ENCODE results near the gene ZNF554.
A peak's percentile ranks its signal among the peaks of the same experiment; 100 is the strongest.
"Not testable (repeated sequence)": the region's sequence is repeated elsewhere in the genome, so short reads cannot be mapped to it uniquely, and the experiment has no call there.

The ZNF554 gene

GRCh38 chr19:2837430-2837829 lies 17.8 kb downstream of the ZNF554 start:
- no peak for DNase-seq

- peak; percentile 87 for DNase-seq
Observed at GRCh38 chr19:2840794-2841791, 21.4 kb downstream of the ZNF554 start, which contains the start of gene ZNF555. Gene ZNF555, plus strand, starts transcription at chr19:2841475. Its CDS starts 98 bp downstream, at chr19:2841573.

DNA sequence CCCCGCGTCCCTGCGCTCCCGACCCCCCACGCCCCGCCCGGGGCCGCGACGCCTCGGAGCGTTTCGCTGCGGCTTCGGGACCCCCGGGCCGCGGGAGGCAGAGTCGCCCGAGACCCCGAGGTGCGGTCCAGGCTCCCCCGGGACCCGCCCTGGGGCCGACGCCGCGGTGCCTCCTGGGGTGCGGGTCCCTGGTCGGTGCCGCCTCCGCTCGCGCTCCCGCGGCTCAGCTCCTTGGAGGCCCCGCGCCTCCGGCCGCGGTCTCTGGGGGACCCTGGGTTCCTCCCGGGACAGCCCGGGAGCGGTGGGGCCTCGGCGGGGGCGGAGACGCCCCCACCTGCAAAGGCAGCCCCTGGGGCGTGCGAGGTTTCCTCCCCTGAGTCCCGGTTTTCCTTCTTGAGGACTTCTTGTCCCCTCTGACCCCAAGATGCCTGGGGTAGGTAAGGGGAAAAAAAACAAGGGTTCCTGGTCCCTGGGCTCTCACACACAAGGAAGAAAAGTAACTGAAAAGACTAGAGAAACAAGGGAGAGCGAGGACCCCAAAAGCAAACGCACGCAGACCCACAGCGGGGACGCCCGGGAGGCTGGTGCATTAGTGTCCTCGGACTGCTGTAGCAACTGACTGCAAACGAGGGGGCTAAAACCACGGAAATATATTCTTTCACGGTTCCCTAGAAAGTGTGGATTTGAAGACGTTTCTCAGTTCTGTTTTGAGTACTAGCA lies 22.3 kb downstream of the ZNF554 start:
- no peak for DNase-seq

GRCh38 chr19:2845107-2845506 lies 25.4 kb downstream of the ZNF554 start:
- no peak for DNase-seq

GRCh38 chr19:2846180-2846894 lies 26.7 kb downstream of the ZNF554 start:
- DNase-seq: no peak

DNA sequence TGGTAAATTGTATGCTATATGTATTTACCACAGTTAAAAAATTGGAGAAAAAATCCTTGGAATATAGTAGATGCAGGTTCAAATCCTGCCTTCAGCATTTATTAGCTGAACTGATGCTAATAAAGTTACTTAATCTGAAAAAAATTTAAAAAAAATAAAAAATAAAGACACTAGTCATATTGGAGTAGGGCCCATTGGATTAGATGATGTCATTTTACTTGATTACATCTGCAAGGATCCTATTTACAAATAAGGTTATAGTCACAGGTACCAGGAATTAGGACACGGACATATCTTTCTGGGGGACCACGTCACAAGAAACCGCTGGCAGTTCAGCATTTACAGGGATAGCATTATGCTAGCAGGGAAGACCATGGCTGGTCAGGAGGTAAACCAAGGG lies 27.8 kb downstream of the ZNF554 start:
- DNase-seq: no peak

DNA sequence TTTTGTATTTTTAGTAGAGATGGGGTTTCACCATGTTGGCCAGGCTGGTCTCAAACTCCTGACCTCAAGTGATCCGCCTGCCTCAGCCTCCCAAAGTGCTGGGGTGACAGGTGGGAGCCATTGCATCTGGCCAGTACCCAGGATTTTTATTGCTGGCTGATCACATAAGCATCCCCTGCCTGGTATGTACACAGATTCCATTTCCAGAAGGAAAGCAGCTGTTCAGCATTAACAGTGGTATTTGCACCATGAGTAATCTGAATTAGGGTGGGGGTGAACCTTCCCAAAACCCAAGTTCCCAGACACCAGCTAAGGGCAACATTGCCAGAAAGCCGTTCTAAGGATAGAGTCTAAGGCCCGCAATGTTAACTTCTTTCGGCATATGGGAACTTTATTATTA lies 28.9 kb downstream of the ZNF554 start:
- DNase-seq: no peak

DNA sequence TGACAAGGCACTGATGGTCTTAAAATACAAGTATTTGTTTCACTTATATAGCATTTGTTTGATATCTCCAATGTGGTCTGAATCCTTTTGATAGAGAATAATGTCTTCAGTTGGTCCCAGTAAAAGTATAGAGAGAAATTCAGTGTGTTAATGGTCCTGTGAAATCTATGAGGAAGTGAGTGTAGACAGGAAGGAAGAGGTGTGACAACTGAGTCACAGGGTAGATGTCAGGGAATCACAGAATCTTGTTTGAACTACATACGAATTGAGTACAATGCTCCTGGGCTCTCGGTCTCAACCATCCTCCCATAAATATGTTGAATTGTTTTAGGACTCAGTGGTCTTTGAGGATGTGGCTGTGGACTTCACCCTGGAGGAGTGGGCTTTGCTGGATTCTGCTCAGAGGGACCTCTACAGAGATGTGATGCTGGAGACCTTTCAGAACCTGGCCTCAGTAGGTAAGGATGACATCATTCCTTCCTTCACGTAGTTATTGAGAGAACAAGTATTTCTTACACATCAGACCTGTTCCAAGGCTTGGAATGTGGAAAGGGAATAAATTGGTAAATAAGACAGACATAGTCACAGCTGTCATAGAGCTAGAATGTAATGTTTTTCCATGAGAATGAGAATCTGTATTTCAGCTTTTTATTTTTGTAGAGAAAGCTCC lies 30.7 kb downstream of the ZNF554 start:
- no peak for DNase-seq

GRCh38 chr19:2852598-2852997 lies 32.9 kb downstream of the ZNF554 start:
- DNase-seq: no peak

DNA sequence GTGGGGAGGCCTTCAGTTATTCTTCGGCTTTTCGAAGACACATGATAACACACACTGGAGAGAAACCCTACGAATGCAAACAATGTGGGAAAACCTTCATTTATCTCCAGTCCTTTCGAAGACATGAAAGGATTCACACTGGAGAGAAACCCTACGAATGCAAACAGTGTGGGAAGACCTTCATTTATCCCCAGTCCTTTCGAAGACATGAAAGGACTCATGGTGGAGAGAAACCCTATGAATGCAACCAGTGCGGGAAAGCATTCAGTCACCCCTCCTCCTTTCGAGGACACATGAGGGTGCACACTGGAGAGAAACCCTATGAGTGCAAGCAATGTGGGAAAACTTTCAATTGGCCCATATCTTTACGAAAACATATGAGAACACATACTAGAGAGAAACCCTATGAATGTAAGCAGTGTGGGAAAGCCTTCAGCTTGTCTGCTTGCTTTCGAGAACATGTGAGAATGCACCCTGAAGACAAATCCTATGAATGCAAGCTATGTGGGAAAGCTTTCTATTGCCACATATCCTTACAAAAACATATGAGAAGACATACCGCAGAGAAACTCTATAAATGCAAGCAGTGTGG lies 33.4 kb downstream of the ZNF554 start:
- DNase-seq: no peak

GRCh38 chr19:2854849-2855248 lies 35.2 kb downstream of the ZNF554 start:
- no peak for DNase-seq

GRCh38 chr19:2856457-2857050 lies 36.9 kb downstream of the ZNF554 start:
- no peak for DNase-seq

DNA sequence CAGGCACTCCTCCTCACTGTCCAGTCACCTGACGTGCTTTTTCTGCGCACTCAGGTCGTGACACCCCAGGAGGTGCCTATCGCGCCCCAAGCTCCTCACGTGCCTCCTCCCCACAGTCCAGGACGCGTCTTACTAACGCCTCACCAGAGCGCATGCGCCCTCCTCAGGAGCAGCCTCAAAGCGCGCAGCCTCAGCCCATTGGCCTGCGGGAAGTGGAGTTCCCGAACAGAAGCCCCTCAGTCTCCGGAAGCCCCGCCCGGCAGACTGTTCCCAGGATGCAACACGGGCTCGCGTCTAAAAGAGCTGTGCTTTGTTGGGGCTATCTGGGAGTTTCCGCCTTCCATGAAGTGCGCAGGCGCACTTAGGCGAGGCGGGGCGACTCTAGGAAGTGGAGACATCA lies 39.2 kb downstream of the ZNF554 start:
- DNase-seq: no peak

GRCh38 chr19:2863816-2864215 lies 44.1 kb downstream of the ZNF554 start:
- DNase-seq: no peak

DNA sequence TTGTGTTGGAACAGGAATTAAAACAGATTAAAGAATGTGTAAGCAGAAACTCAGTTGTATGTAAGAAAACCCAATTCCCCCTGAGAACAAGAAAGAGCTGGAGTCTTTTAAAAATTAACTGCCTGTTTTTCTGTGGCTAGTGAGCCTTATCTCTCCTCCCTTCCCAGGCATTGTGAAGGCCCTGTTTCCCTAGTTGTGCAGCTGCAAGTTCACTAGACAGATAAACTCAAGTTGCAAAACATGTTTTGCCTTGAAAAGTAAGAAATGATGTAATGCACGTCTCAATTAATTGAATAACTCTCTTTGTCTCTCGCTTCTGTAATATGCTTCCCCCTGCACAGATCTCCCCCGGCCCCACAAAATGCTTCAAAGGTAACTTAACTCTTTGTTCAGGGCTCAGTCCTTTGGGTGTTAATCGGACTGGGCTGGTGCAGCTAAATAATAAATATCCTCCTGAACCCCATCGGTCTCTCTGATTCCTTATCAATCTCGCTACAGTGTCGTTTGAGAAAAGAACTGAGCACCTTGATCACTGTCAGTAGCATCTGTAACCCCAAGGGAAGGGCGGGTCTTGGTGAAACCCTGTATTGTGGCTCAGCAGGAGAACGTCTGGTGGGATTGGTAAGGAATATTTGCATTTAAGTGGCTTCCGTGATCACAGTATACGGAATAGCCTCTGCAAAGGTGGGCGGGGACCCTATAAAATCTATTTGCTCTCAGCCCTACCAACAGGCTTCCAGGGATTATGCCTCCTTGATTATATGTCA lies 45.8 kb downstream of the ZNF554 start:
- no peak for DNase-seq

GRCh38 chr19:2866495-2867024 lies 46.9 kb downstream of the ZNF554 start:
- no peak for DNase-seq

- DNase-seq: peak; percentile 88
Observed at GRCh38 chr19:2867025-2867991, 47.6 kb downstream of the ZNF554 start, which contains the start of gene ZNF556. Gene ZNF556, plus strand, starts transcription at chr19:2867335. Its CDS starts 87 bp downstream, at chr19:2867422.

DNA sequence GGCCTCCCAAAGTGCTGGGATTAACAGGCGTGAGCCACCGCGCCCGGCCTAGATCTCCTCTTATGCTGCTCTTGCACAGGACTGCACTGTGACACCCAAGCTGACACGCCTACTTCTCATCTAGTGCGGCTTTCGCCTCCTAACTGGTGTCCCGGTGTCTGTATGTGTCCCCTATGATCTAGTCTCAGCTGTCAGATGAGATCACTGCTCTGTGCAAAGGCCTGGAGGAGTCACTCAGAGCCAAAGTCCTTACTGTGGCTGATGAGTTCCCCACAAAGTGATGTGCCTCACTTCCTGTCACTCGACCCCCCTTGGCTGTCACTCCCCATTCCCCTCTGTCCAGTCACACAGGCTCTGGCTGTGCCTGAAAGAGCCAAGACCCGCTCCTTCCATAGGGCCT lies 50.0 kb downstream of the ZNF554 start:
- no peak for DNase-seq

DNA sequence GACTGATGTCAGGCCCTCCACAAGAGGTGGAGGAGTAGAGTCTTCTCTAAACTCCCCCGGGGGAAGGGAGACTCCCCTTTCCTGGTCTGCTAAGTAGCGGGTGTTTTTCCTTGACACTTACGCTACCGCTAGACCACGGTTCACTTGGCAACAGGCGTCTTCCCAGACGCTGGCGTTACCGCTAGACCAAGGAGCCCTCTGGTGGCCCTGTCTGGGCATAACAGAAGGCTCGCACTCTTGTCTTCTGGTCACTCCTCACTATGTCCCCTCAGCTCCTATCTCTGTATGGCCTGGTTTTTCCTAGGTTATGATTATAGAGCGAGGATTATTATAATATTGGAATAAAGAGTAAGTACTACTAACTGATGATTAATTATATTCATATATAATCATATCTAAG lies 52.5 kb downstream of the ZNF554 start:
- DNase-seq: not testable (repeated sequence)

All from NCI-H748 treated with DMSO at 0.1 percent for 48 hours (cell line).